Ishikawa (cell line): ENCODE data around the gene COL27A1.

Experiments used
- CEBPB ChIP-seq: IDR thresholded peaks from 2 replicates; pipeline ENCODE4 v1.6.1; 2012
- CREB1 ChIP-seq: IDR thresholded peaks from 2 replicates; pipeline ENCODE4 v1.6.1; 2012; ENCODE audit warnings: low read depth
- EGR1 ChIP-seq: IDR thresholded peaks from 2 replicates; pipeline ENCODE4 v1.6.1; 2012
- EP300 ChIP-seq: IDR thresholded peaks from 2 replicates; pipeline ENCODE4 v1.6.1; 2012; ENCODE audit warnings: borderline replicate concordance
- FOXM1 ChIP-seq: IDR thresholded peaks from 2 replicates; pipeline ENCODE4 v1.6.1; 2012; ENCODE audit warnings: low read depth, borderline replicate concordance
- MAX ChIP-seq: IDR thresholded peaks from 2 replicates; pipeline ENCODE4 v1.6.1; 2012
- NFIC ChIP-seq: IDR thresholded peaks from 2 replicates; pipeline ENCODE4 v1.6.1; 2012
- RAD21 ChIP-seq: IDR thresholded peaks from 2 replicates; pipeline ENCODE4 v1.6.1; 2012; ENCODE audit warnings: low read depth
- REST ChIP-seq: IDR thresholded peaks from 2 replicates; pipeline ENCODE4 v1.6.1; 2012; ENCODE audit warnings: low read depth, mild to moderate bottlenecking
- TAF1 ChIP-seq: IDR thresholded peaks from 2 replicates; pipeline ENCODE4 v1.6.1; 2012; ENCODE audit warnings: low read depth, mild to moderate bottlenecking
- TCF12 ChIP-seq: IDR thresholded peaks from 2 replicates; pipeline ENCODE4 v1.6.1; 2012; ENCODE audit warnings: low read depth
- TEAD4 ChIP-seq: IDR thresholded peaks from 2 replicates; pipeline ENCODE4 v1.6.1; 2012
- USF1 ChIP-seq: IDR thresholded peaks from 2 replicates; pipeline ENCODE4 v1.6.1; 2012
- YY1 ChIP-seq: IDR thresholded peaks from 2 replicates; pipeline ENCODE4 v1.6.1; 2012; ENCODE audit warnings: low read depth
- ZBTB7A ChIP-seq: IDR thresholded peaks from 2 replicates; pipeline ENCODE4 v1.6.1; 2012; ENCODE audit warnings: low read depth

Gene COL27A1

GRCh38 chr9:114346146-114346545 lies 190.8 kb downstream of the COL27A1 start:
- TF ChIP-seq TAF1 (no peak), YY1 (no peak), CREB1 (no peak), NFIC (no peak), MAX (no peak), RAD21 (no peak), FOXM1 (no peak)

- TF ChIP-seq YY1 (no peak), CEBPB (no peak), ZBTB7A (no peak), USF1 (no peak), TAF1 (no peak), RAD21 (no peak), NFIC (no peak)
These were observed 192.3 kb downstream of the COL27A1 start for GRCh38 chr9:114347675-114348074.

- TF ChIP-seq EP300 (0 out of 2 replicates have a peak, but pooled peaks have one; percentile 7), YY1 (no peak), ZBTB7A (peak; percentile 23; the same call in 1 of the 2 replicates)
These were observed 193.0 kb downstream of the COL27A1 start for GRCh38 chr9:114348261-114348905.

GRCh38 chr9:114348906-114349482 lies 193.7 kb downstream of the COL27A1 start:
- no peak for TF ChIP-seq CREB1
- no peak for TF ChIP-seq EP300
- no peak for TF ChIP-seq TAF1
- peak; percentile 80 for TF ChIP-seq EGR1
- TF ChIP-seq RAD21 = no peak
- 0 out of 2 replicates have a peak, but pooled peaks have one; percentile 30 for TF ChIP-seq TCF12
- peak; percentile 19; the same call in 1 of the 2 replicates for TF ChIP-seq NFIC
- TF ChIP-seq REST = no peak
- TF ChIP-seq YY1 = no peak
- TF ChIP-seq FOXM1 = no peak
- no peak for TF ChIP-seq TEAD4
- TF ChIP-seq CEBPB = no peak
- TF ChIP-seq ZBTB7A = peak; percentile 48
- TF ChIP-seq MAX = peak; percentile 59; the same call in 1 of the 2 replicates
- 0 out of 2 replicates have a peak, but pooled peaks have one; percentile 3 for TF ChIP-seq USF1

GRCh38 chr9:114349713-114350480 lies 194.6 kb downstream of the COL27A1 start:
- TF ChIP-seq YY1 = no peak
- no peak for TF ChIP-seq EP300
- TF ChIP-seq TEAD4 = no peak
- TF ChIP-seq USF1 = no peak
- no peak for TF ChIP-seq CREB1
- TF ChIP-seq NFIC = no peak
- no peak for TF ChIP-seq CEBPB
- TF ChIP-seq FOXM1 = no peak
- TF ChIP-seq EGR1 = no peak
- no peak for TF ChIP-seq TAF1

GRCh38 chr9:114350636-114351401 lies 195.5 kb downstream of the COL27A1 start:
- TF ChIP-seq EP300 (no peak), MAX (no peak), CEBPB (no peak), TCF12 (no peak), ZBTB7A (no peak), RAD21 (no peak), FOXM1 (no peak), CREB1 (no peak), NFIC (no peak), REST (no peak), TAF1 (no peak), USF1 (no peak), EGR1 (no peak), TEAD4 (no peak), YY1 (no peak)
